Activated naive CD8-positive, alpha-beta T cell treated with anti-CD3 and anti-CD28 coated beads, Interleukin-2, amount 50 U/mL, for 16 hours (primary cell): ENCODE data around the gene FARSA.
"Not testable (repeated sequence)": the region's sequence is repeated elsewhere in the genome, so short reads cannot be mapped to it uniquely, and the experiment has no call there.

Experiments
- DNase-seq: peaks from one replicate; pipeline ENCODE4 v3.0.0-alpha.2; 2020; ENCODE audit warnings: low read depth, low spot score

FARSA gene

GRCh38 chr19:12937927-12938778 lies 4.6 kb upstream of the FARSA start, which contains the start of gene CALR:
TSS of gene CALR (plus strand) at chr19:12938609. CDS start at chr19:12938680, 71 bp downstream.
- peak; percentile 99 for DNase-seq

- no peak for DNase-seq
Observed at GRCh38 chr19:12937093-12937926, 3.8 kb upstream of the FARSA start.

- no peak for DNase-seq
Observed at GRCh38 chr19:12936582-12936981, 3.1 kb upstream of the FARSA start.

GRCh38 chr19:12935071-12935470 lies 1.6 kb upstream of the FARSA start:
- DNase-seq = no peak

GRCh38 chr19:12932392-12933286 lies 872 bp downstream of the FARSA start:
- no peak for DNase-seq

GRCh38 chr19:12930002-12930645 lies 3.4 kb downstream of the FARSA start:
- no peak for DNase-seq

GRCh38 chr19:12924621-12925310 lies 8.7 kb downstream of the FARSA start:
- DNase-seq = no peak

GRCh38 chr19:12922959-12923358 lies 10.6 kb downstream of the FARSA start:
- no peak for DNase-seq

GRCh38 chr19:12921047-12921446 lies 12.5 kb downstream of the FARSA start:
- no peak for DNase-seq

GRCh38 chr19:12918253-12918652 lies 15.3 kb downstream of the FARSA start:
- no peak for DNase-seq

GRCh38 chr19:12915860-12916259 lies 17.7 kb downstream of the FARSA start:
- not testable (repeated sequence) for DNase-seq

- no peak for DNase-seq
Observed at GRCh38 chr19:12913851-12914690, 19.4 kb downstream of the FARSA start.

GRCh38 chr19:12913011-12913561 lies 20.4 kb downstream of the FARSA start:
- DNase-seq = no peak

GRCh38 chr19:12912571-12912970 lies 20.9 kb downstream of the FARSA start:
- no peak for DNase-seq

- DNase-seq = no peak
Observed at GRCh38 chr19:12907166-12907565, 26.3 kb downstream of the FARSA start.

GRCh38 chr19:12899891-12900518 lies 33.5 kb downstream of the FARSA start:
- DNase-seq = no peak

GRCh38 chr19:12896460-12896859 lies 37.1 kb downstream of the FARSA start:
- no peak for DNase-seq

- DNase-seq = no peak
Observed at GRCh38 chr19:12893582-12893981, 39.9 kb downstream of the FARSA start.

GRCh38 chr19:12891553-12892021 lies 41.9 kb downstream of the FARSA start:
- DNase-seq = no peak
